Breast epithelium (tissue), 4 donors: ENCODE measurements around the gene FBXO47. TPM values are rescaled to one million over a fixed set of nuclear protein-coding genes. Genes with fewer than 3 reads are reported as not detected.

Source experiments
- DNase-seq, 2 donors: peaks; one replicate each; pipeline ENCODE4 v3.0.0-alpha.2; 2019; ENCODE audit warnings: low spot score in 2 of 2
- H3K27ac ChIP-seq, 2 donors: fragments of 200-600 bp; sonication (generic) in 1 of 2; one replicate each; pipeline ENCODE4 v1.5.1; 2016 to 2019; ENCODE audit warnings: mild to moderate bottlenecking in 1 of 2
- H3K27me3 ChIP-seq, 2 donors: fragments of 200-600 bp; sonication (generic) in 1 of 2; one replicate each; pipeline versions ENCODE4 v1.5.1 to v1.6.0; 2017 to 2019; ENCODE audit warnings: control low read depth in 1 of 2, mild to moderate bottlenecking in 1 of 2
- H3K36me3 ChIP-seq: fragments of 200-600 bp; one replicate; pipeline ENCODE4 v1.5.1; 2019
- H3K4me1 ChIP-seq, 2 donors: fragments of 200-600 bp; sonication (generic); one replicate each; pipeline ENCODE4 v1.5.1; 2016 to 2019; ENCODE audit warnings: control low read depth in 1 of 2
- H3K4me3 ChIP-seq, 3 donors: fragments of 200-600 bp; sonication (generic); 1 replicate in 2 of 3; 2 replicates in 1 of 3; pipeline ENCODE4 v1.5.1; 2016 to 2019; ENCODE audit warnings: mild to moderate bottlenecking in 3 of 3, moderate library complexity in 2 of 3
- H3K9me3 ChIP-seq, 2 donors: fragments of 200-600 bp; sonication (generic) in 1 of 2; one replicate each; pipeline ENCODE4 v1.5.1; 2016 to 2019; ENCODE audit warnings: control low read depth in 1 of 2
- CTCF ChIP-seq, 3 donors: fragments of 450-650 bp; IDR thresholded peaks; one replicate each; pipeline ENCODE4 v1.5.1; 2016 to 2017; ENCODE audit warnings: antibody characterized with exemption in 3 of 3, mild to moderate bottlenecking in 3 of 3, moderate library complexity in 3 of 3
- POLR2A ChIP-seq: fragments of 450-650 bp; IDR thresholded peaks from one replicate; pipeline ENCODE4 v1.6.1; 2016; ENCODE audit warnings: antibody characterized with exemption, mild to moderate bottlenecking, moderate library complexity
- POLR2AphosphoS5 ChIP-seq, 3 donors: sonication (generic); formaldehyde crosslinking; IDR thresholded peaks; one replicate each; pipeline ENCODE4 v1.6.1; 2017; ENCODE audit warnings: antibody characterized with exemption in 3 of 3
- intact Hi-C: fragments of 100-400 bp; cut with DNase I; formaldehyde crosslinking; loops from one replicate; pipeline ENCODE4 v1.15.1; 2023; ENCODE audit warnings: low total_unique reads
- total RNA-seq, 3 donors: library from RNA; depleted of rRNA; stranded (reverse); fragments of >200 nt; gene quantifications; one replicate each; pipeline ENCODE4 v1.1.0, GENCODE V29; 2016

The FBXO47 gene
- total RNA-seq, 3 donors from 2014 or later: not detected

- no peaks in the 10 kb centered on the region for H3K27me3 ChIP-seq
- intact Hi-C loops: no loop called here
- DNase-seq: no peak
- no peak within 1 kb of the TSS for H3K4me3 ChIP-seq
- H3K36me3 ChIP-seq: no peaks in the 10 kb centered on the region
- no peaks in the 10 kb centered on the region for H3K9me3 ChIP-seq
- no peak within 1 kb of the TSS for H3K27ac ChIP-seq
- H3K4me1 ChIP-seq: no peaks in the 10 kb centered on the region
- TF ChIP-seq POLR2AphosphoS5 (IDR thresholded peaks at IDR 0.05): no peak
- no peak for TF ChIP-seq POLR2A
- no peak for TF ChIP-seq CTCF (IDR thresholded peaks at IDR 0.05)
Measured at GRCh38 chr17:38925263-38925995, 41.8 kb downstream of the FBXO47 start, which contains the start of gene LASP1NB. LASP1NB (plus strand) TSS chr17:38925614.

- intact Hi-C loops: no loop called here
- peak overlapping the region; percentile 9 to 66 for H3K27ac ChIP-seq
- peaks cover 8% of the 10 kb centered on the region for H3K36me3 ChIP-seq
- no peaks in the 10 kb centered on the region for H3K9me3 ChIP-seq
- H3K4me3 ChIP-seq: no peak overlapping the region
- peak; percentile 44 to 53 for DNase-seq
- TF ChIP-seq POLR2A (no peak), CTCF (IDR thresholded peaks at IDR 0.05) (no peak), POLR2AphosphoS5 (IDR thresholded peaks at IDR 0.05) (no peak)
- no peaks in the 10 kb centered on the region for H3K27me3 ChIP-seq
- H3K4me1 ChIP-seq: no peaks in the 10 kb centered on the region
Measured at GRCh38 chr17:38922538-38923297, 44.5 kb downstream of the FBXO47 start.

GRCh38 chr17:38921756-38922411, 45.3 kb downstream of the FBXO47 start:
- no peak overlapping the region for H3K4me3 ChIP-seq
- TF ChIP-seq POLR2AphosphoS5 (IDR thresholded peaks at IDR 0.05) (no peak), CTCF (IDR thresholded peaks at IDR 0.05) (no peak), POLR2A (no peak)
- DNase-seq: peak; percentile 11 to 38
- H3K27ac ChIP-seq: peak overlapping the region; percentile 9 to 66
- no peaks in the 10 kb centered on the region for H3K27me3 ChIP-seq
- intact Hi-C loops: no loop called here
- H3K36me3 ChIP-seq: peaks cover 8% of the 10 kb centered on the region
- no peaks in the 10 kb centered on the region for H3K9me3 ChIP-seq
- H3K4me1 ChIP-seq: no peaks in the 10 kb centered on the region

- Histone ChIP-seq H3K4me1 (no peaks in the 10 kb centered on the region), H3K36me3 (peaks cover 8% of the 10 kb centered on the region), H3K27ac (peak overlapping the region in 1 of 2 donors; percentile 68), H3K4me3 (no peak overlapping the region), H3K27me3 (no peaks in the 10 kb centered on the region), H3K9me3 (no peaks in the 10 kb centered on the region)
- peak; percentile 10 to 31 for DNase-seq
- no peak for TF ChIP-seq POLR2A
- no peak for TF ChIP-seq CTCF (IDR thresholded peaks at IDR 0.05)
- no peak for TF ChIP-seq POLR2AphosphoS5 (IDR thresholded peaks at IDR 0.05)
- intact Hi-C loops: no loop called here
Measured at GRCh38 chr17:38920374-38921291, 46.6 kb downstream of the FBXO47 start.
